Calu3 (cell line): ENCODE data around the gene CYLD. TPM values are rescaled to one million over a fixed set of nuclear protein-coding genes. Genes with fewer than 3 reads are reported as not detected.

ENCODE experiments used
- BruUV-seq: library from RNA; stranded (reverse); fragments of 400-500 nt; replicated peaks from 2 replicates; lab custom pipeline; 2021; lab: Mats Ljungman, UMichigan
- CTCF ChIA-PET: fragments of 300-600 bp; sonication (Branson Sonifier 250); formaldehyde crosslinking; loops from one replicate; lab custom pipeline; 2022; ENCODE audit warnings: antibody characterized with exemption; lab: Charles Lee
- DNase-seq: peaks from one replicate; pipeline ENCODE4 v3.0.0; 2022
- H3K27ac Mint-ChIP-seq: one replicate; pipeline ENCODE4 v1.8.0; 2022; ENCODE audit warnings: mixed read lengths; ENCODE audit not compliant: unreplicated experiment
- H3K27me3 Mint-ChIP-seq: one replicate; pipeline ENCODE4 v1.8.0; 2022; ENCODE audit warnings: mixed read lengths; ENCODE audit not compliant: unreplicated experiment
- H3K36me3 Mint-ChIP-seq: one replicate; pipeline ENCODE4 v1.8.0; 2022; ENCODE audit warnings: mild to moderate bottlenecking, moderate library complexity, mixed read lengths; ENCODE audit not compliant: insufficient read depth, unreplicated experiment
- H3K4me1 Mint-ChIP-seq: one replicate; pipeline ENCODE4 v1.8.0; 2022; ENCODE audit warnings: mild to moderate bottlenecking, low read depth, mixed read lengths; ENCODE audit not compliant: unreplicated experiment
- H3K4me3 Mint-ChIP-seq: one replicate; pipeline ENCODE4 v1.8.0; 2022; ENCODE audit warnings: mild to moderate bottlenecking, low read depth, moderate library complexity, mixed read lengths; ENCODE audit not compliant: unreplicated experiment
- H3K9me3 Mint-ChIP-seq: one replicate; pipeline ENCODE4 v1.8.0; 2022; ENCODE audit warnings: low read depth, mixed read lengths; ENCODE audit not compliant: unreplicated experiment
- intact Hi-C: fragments of 100-400 bp; cut with micrococcal nuclease; formaldehyde crosslinking; loops from one replicate; pipeline ENCODE4 v1.10.0; 2022; ENCODE audit not compliant: unreplicated experiment
- total RNA-seq: library from RNA; stranded (reverse); gene quantifications from 2 replicates; pipeline ENCODE4 v1.2.3, GENCODE V29; 2022
- TF ChIP-seq, protein P1 (sequence below): fragments of 200-600 bp; IDR thresholded peaks from one replicate; pipeline ENCODE4 v1.8.0; 2022; ENCODE audit warnings: antibody characterized with exemption; ENCODE audit not compliant: unreplicated experiment

The CYLD gene
- total RNA-seq, 1 experiment from 2014 or later = 31.8 TPM

DNA sequence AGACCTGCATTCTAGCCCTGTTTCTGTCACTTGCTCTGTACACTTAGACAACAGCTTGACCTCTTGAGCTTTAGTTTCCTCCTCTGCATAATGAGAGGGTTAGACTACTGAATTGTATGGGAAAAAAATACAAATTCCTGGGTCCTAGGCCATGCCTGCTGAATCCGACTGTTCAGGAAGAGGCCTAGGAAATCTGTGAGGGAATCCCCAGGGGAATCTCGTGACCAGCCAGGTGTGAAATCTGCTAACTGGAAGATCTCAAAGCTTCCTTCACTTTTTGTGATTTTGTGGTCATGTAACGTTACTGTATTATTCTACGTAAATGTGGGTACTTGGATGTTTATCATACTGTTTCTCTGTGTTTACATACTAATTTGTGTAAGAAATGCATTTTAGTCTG, 58.2 kb downstream of the CYLD start:
- Mint-ChIP-seq H3K4me3 (no peak overlapping the region), H3K27ac (no peak overlapping the region), H3K4me1 (no peaks in the 10 kb centered on the region), H3K27me3 (no peaks in the 10 kb centered on the region), H3K9me3 (no peaks in the 10 kb centered on the region), H3K36me3 (no peaks in the 10 kb centered on the region)
- BruUV-seq = no TSS peak
- TF ChIP-seq, protein P1, sequence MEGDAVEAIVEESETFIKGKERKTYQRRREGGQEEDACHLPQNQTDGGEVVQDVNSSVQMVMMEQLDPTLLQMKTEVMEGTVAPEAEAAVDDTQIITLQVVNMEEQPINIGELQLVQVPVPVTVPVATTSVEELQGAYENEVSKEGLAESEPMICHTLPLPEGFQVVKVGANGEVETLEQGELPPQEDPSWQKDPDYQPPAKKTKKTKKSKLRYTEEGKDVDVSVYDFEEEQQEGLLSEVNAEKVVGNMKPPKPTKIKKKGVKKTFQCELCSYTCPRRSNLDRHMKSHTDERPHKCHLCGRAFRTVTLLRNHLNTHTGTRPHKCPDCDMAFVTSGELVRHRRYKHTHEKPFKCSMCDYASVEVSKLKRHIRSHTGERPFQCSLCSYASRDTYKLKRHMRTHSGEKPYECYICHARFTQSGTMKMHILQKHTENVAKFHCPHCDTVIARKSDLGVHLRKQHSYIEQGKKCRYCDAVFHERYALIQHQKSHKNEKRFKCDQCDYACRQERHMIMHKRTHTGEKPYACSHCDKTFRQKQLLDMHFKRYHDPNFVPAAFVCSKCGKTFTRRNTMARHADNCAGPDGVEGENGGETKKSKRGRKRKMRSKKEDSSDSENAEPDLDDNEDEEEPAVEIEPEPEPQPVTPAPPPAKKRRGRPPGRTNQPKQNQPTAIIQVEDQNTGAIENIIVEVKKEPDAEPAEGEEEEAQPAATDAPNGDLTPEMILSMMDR = no peak
- intact Hi-C loops = no loop called here
- CTCF ChIA-PET = no interaction called here
- no peak for DNase-seq

GRCh38 chr16:50801036-50801435, 59.1 kb downstream of the CYLD start:
- H3K9me3 Mint-ChIP-seq = no peaks in the 10 kb centered on the region
- intact Hi-C loops = no loop called here
- no peaks in the 10 kb centered on the region for H3K27me3 Mint-ChIP-seq
- H3K27ac Mint-ChIP-seq = no peak overlapping the region
- no peak overlapping the region for H3K4me3 Mint-ChIP-seq
- no peaks in the 10 kb centered on the region for H3K36me3 Mint-ChIP-seq
- no peak for DNase-seq
- CTCF ChIA-PET = no interaction called here
- no TSS peak for BruUV-seq
- TF ChIP-seq, protein P1 = no peak
- peaks cover 4% of the 10 kb centered on the region for H3K4me1 Mint-ChIP-seq

DNA sequence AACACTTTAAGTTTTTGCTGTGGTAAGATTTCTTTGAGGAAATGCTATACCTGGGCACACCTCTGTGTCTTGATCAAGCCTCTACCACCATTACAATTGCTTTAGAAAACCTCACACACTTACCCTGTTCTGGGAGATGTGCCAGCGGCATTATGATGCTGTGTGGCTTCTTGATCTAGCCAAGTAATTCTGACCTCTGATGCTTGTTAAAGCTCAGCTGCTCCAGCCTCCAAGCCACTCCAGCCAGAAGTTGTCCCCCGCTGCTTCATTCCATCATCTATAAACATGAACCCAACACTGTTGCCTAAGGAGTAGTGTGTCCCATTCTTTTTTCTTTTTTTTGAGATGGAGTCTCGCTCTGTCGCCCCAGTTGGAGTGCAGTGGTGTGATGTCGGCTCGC, 60.1 kb downstream of the CYLD start:
- no peaks in the 10 kb centered on the region for H3K27me3 Mint-ChIP-seq
- no peak overlapping the region for H3K27ac Mint-ChIP-seq
- TF ChIP-seq, protein P1 = no peak
- H3K4me3 Mint-ChIP-seq = no peak overlapping the region
- no TSS peak for BruUV-seq
- no peaks in the 10 kb centered on the region for H3K36me3 Mint-ChIP-seq
- intact Hi-C loops = no loop called here
- H3K9me3 Mint-ChIP-seq = no peaks in the 10 kb centered on the region
- H3K4me1 Mint-ChIP-seq = peaks cover 5% of the 10 kb centered on the region
- no peak for DNase-seq
- CTCF ChIA-PET = no interaction called here

DNA sequence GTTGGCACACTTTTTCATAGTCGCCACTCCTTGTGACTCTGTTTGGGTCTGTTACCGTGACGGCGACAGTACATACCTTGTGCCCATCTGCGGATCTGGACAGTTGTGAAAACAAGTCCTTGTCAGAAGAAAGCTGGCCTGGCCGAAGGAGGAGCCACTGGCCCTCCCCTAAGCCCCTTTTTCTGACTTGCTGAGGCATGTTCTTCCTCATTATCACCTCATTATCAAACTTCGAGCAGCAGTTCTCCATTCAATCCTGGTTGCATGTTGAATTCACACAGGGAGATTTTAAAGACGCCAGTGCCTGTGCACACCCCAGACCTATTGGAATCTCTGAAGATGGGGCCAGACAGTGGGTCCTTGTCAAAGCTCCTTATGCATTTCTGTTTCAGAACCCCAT, 61.1 kb downstream of the CYLD start:
- H3K27me3 Mint-ChIP-seq = peaks cover 5% of the 10 kb centered on the region
- H3K4me3 Mint-ChIP-seq = no peak overlapping the region
- TF ChIP-seq, protein P1 = no peak
- BruUV-seq = no TSS peak
- intact Hi-C loops = no loop called here
- CTCF ChIA-PET = no interaction called here
- no peak overlapping the region for H3K27ac Mint-ChIP-seq
- DNase-seq = no peak
- peaks cover 5% of the 10 kb centered on the region for H3K4me1 Mint-ChIP-seq
- no peaks in the 10 kb centered on the region for H3K36me3 Mint-ChIP-seq
- H3K9me3 Mint-ChIP-seq = no peaks in the 10 kb centered on the region
